ENCODE results near the gene AFMID.

Gene AFMID

GRCh38 chr17:78253946-78254672 is 66.9 kb downstream of the AFMID start:
- Histone ChIP-seq H3K9ac (ENCODE audit: low read length) (peak overlapping the region; percentile 66), H3K36me3 (ENCODE audit: control insufficient read depth, insufficient read depth, low read length) (no peaks in the 10 kb centered on the region), H3K27me3 (ENCODE audit: control insufficient read depth, insufficient read depth, low read length) (no peaks in the 10 kb centered on the region), H3K27ac (ENCODE audit: low read depth, low read length) (peak overlapping the region; percentile 81), H3K4me1 (ENCODE audit: control insufficient read depth, insufficient read depth, low read length) (peaks cover 2% of the 10 kb centered on the region), H3K4me3 (ENCODE audit: low read length) (peak overlapping the region; percentile 96)

DNA sequence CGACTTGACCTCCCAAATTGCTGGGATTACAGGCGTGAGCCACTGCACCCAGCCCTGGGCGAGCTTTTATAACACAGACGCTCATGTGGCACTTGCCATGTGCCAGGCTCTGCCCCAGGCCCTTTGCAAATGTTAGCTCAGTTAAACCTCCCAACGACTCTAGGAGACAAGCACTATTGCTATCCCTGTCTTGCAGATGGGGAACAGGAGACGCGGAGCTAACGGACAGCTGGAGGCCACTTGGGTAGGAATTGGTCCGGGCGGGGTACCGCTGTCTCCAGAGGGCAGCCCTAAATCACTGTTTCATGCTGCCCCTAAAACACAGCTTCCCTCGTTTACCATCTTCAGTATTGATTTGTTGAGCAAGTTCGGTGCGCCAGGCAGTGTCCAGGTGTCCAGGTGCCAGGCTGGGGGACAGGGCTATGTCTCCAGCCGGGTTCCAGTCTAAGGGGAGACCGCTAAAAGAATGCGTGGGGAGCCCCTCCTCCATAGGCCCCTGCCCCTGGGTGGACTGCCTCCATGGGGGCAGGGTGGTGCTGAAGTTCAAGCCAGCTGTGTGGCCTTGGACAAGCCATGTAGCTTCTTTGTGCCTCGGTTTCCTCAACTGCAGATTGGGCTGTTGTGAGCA is 68.0 kb downstream of the AFMID start:
- Histone ChIP-seq H3K4me3 (ENCODE audit: low read length) (no peak overlapping the region), H3K36me3 (ENCODE audit: control insufficient read depth, insufficient read depth, low read length) (no peaks in the 10 kb centered on the region), H3K4me1 (ENCODE audit: control insufficient read depth, insufficient read depth, low read length) (peaks cover 2% of the 10 kb centered on the region), H3K9ac (ENCODE audit: low read length) (no peak overlapping the region), H3K27ac (ENCODE audit: low read depth, low read length) (no peak overlapping the region), H3K27me3 (ENCODE audit: control insufficient read depth, insufficient read depth, low read length) (no peaks in the 10 kb centered on the region)

- H3K27ac ChIP-seq (ENCODE audit: low read depth, low read length): no peak overlapping the region
- no peak overlapping the region for H3K4me3 ChIP-seq (ENCODE audit: low read length)
- peaks cover 2% of the 10 kb centered on the region for H3K4me1 ChIP-seq (ENCODE audit: control insufficient read depth, insufficient read depth, low read length)
- H3K9ac ChIP-seq (ENCODE audit: low read length): no peak overlapping the region
- no peaks in the 10 kb centered on the region for H3K36me3 ChIP-seq (ENCODE audit: control insufficient read depth, insufficient read depth, low read length)
- H3K27me3 ChIP-seq (ENCODE audit: control insufficient read depth, insufficient read depth, low read length): no peaks in the 10 kb centered on the region
These were observed 69.0 kb downstream of the AFMID start for GRCh38 chr17:78255953-78256706.

DNA sequence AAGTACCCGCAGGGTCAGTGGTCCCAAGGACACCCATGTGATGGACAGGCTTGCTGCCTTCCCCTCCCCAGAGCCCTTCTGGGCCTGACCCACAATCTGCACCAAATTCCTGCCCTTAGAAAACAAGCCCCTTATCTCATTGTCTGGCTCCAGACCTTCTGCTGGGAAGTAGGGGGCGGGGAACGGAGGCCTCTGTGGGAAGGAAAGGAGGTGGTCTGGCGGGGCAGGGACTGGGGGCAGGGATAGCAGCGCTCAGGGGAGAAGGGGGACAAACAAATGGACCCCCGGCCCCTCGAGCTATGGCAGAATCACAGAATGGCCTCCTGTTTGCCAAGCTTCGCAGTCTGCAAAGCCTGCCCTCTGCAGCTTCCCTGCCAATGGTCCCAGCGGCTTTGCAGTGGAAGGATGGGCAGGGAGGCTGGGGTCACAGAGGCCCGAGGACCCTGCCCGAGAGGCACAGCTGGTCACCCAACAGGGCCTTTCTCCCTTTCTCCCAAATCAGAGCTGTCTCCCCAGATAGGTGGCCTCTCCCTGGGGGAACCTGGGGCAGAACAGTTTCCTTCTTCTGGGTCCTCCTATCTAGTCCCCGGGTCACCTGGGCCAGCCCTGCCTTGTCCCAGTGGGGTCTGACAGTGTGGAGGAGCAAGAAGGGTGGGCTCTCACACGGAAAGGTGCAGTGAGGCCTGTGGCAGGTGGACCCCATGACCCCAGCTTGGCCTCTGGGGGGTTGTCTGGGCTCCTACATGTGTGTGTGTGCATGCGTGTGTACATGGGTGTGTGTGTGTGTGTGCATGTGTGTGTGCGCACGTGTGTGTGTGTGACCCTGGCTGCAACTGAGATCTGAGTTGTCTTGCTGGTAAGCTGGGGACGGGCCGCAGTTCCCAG is 69.8 kb downstream of the AFMID start:
- Histone ChIP-seq H3K4me3 (ENCODE audit: low read length) (no peak overlapping the region), H3K9ac (ENCODE audit: low read length) (no peak overlapping the region), H3K27me3 (ENCODE audit: control insufficient read depth, insufficient read depth, low read length) (no peaks in the 10 kb centered on the region), H3K4me1 (ENCODE audit: control insufficient read depth, insufficient read depth, low read length) (peaks cover 2% of the 10 kb centered on the region), H3K36me3 (ENCODE audit: control insufficient read depth, insufficient read depth, low read length) (no peaks in the 10 kb centered on the region), H3K27ac (ENCODE audit: low read depth, low read length) (no peak overlapping the region)

All from rectal smooth muscle tissue (tissue), 1 donor.